ENCODE results near the gene ARSA. TPM values are rescaled to one million over a fixed set of nuclear protein-coding genes. Genes with fewer than 3 reads are reported as not detected.
A peak's percentile ranks its signal among the peaks of the same experiment; 100 is the strongest.

ARSA gene
- polyA plus RNA-seq, 1 donor (not counting 4 experiments of a cell fraction or from before 2014, with no cell fraction given): 12.1 TPM

- Histone ChIP-seq H4K20me1 (ENCODE audit: control insufficient read depth, extremely low read depth, insufficient read depth, low read length) (no peaks in the 10 kb centered on the region), H2AFZ (ENCODE audit: control insufficient read depth, low read length) (peak overlapping the region; percentile 11), H3K9me1 (ENCODE audit: control insufficient read depth, extremely low read depth, insufficient read depth, low read length) (no peaks in the 10 kb centered on the region), H3K36me3 (ENCODE audit: control insufficient read depth in 2 of 2, extremely low read depth in 1 of 2, insufficient read depth in 2 of 2, low read length in 2 of 2) (no peaks in the 10 kb centered on the region), H3K4me3 (ENCODE audit: control insufficient read depth in 2 of 3, extremely low read depth in 1 of 3, insufficient read depth in 2 of 3, low read depth in 1 of 3, low read length in 3 of 3) (peak overlapping the region; percentile 41 to 48 (median 44)), H3K79me2 (ENCODE audit: control insufficient read depth, insufficient read depth, low read length) (no peaks in the 10 kb centered on the region), H3K9ac (ENCODE audit: control insufficient read depth, extremely low read depth, insufficient read depth, low read length) (peak overlapping the region; percentile 22), H3K9me3 (ENCODE audit: control insufficient read depth, low read depth, low read length) (no peaks in the 10 kb centered on the region), H3K27ac (ENCODE audit: control insufficient read depth, insufficient read depth, low read length) (no peak overlapping the region), H3K4me1 (ENCODE audit: control insufficient read depth, extremely low read depth, insufficient read depth, low read length) (peaks cover 8% of the 10 kb centered on the region), H3K4me2 (ENCODE audit: control insufficient read depth, extremely low read depth, insufficient read depth, low read depth, low read length) (peak overlapping the region; percentile 66), H3K27me3 (ENCODE audit: control insufficient read depth, extremely low read depth, insufficient read depth, low read length) (peaks cover 21% of the 10 kb centered on the region)
- TF ChIP-seq EZH2 (IDR thresholded peaks at IDR 0.05; ENCODE audit: low read length): no peak
- TF ChIP-seq, protein P1, sequence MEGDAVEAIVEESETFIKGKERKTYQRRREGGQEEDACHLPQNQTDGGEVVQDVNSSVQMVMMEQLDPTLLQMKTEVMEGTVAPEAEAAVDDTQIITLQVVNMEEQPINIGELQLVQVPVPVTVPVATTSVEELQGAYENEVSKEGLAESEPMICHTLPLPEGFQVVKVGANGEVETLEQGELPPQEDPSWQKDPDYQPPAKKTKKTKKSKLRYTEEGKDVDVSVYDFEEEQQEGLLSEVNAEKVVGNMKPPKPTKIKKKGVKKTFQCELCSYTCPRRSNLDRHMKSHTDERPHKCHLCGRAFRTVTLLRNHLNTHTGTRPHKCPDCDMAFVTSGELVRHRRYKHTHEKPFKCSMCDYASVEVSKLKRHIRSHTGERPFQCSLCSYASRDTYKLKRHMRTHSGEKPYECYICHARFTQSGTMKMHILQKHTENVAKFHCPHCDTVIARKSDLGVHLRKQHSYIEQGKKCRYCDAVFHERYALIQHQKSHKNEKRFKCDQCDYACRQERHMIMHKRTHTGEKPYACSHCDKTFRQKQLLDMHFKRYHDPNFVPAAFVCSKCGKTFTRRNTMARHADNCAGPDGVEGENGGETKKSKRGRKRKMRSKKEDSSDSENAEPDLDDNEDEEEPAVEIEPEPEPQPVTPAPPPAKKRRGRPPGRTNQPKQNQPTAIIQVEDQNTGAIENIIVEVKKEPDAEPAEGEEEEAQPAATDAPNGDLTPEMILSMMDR (optimal IDR thresholded peaks at IDR 0.05 in 1 of 3, IDR thresholded peaks at IDR 0.05 in 1 of 3, conservative IDR thresholded peaks at IDR 0.05 in 1 of 3; ENCODE audit: extremely low read depth in 1 of 3, insufficient read depth in 2 of 3, low read length in 3 of 3): no peak
- FAIRE-seq (no peak), DNase-seq (ENCODE audit: low read depth, low spot score) (peak; percentile 49)
- dilution Hi-C loops (cut with MboI; ENCODE audit: extremely low pct_ligation_motif_present, low sequenced_read_pairs): no loop called here
These were observed 46.9 kb upstream of the ARSA start for GRCh38 chr22:50674606-50675552.

DNA sequence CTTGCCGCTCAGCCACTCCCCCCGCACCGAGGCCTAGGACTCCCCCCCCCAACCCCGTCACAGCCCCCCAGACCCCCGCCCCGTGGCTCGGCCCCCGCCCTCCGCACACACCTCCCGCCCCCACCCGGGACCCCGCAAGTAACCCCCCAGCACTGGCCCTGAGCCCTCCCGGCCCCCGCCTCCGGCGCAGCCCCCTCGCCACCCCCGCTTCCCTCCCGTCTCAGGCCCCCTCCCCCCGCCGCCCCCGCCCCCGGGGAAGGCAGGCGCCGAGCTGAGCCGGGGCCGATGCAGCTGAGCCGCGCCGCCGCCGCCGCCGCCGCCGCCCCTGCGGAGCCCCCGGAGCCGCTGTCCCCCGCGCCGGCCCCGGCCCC lies 46.2 kb upstream of the ARSA start:
- no peak overlapping the region for H3K4me2 ChIP-seq (ENCODE audit: control insufficient read depth, extremely low read depth, insufficient read depth, low read depth, low read length)
- no peak overlapping the region for H3K9ac ChIP-seq (ENCODE audit: control insufficient read depth, extremely low read depth, insufficient read depth, low read length)
- no peak for DNase-seq (ENCODE audit: low read depth, low spot score)
- H3K9me1 ChIP-seq (ENCODE audit: control insufficient read depth, extremely low read depth, insufficient read depth, low read length): no peaks in the 10 kb centered on the region
- H3K4me3 ChIP-seq (ENCODE audit: control insufficient read depth in 2 of 3, extremely low read depth in 1 of 3, insufficient read depth in 2 of 3, low read depth in 1 of 3, low read length in 3 of 3): peak overlapping the region in 1 of 3 experiments; percentile 39
- no peak for FAIRE-seq
- H3K36me3 ChIP-seq (ENCODE audit: control insufficient read depth in 2 of 2, extremely low read depth in 1 of 2, insufficient read depth in 2 of 2, low read length in 2 of 2): no peaks in the 10 kb centered on the region
- no peak overlapping the region for H2AFZ ChIP-seq (ENCODE audit: control insufficient read depth, low read length)
- TF ChIP-seq EZH2 (IDR thresholded peaks at IDR 0.05; ENCODE audit: low read length): no peak
- TF ChIP-seq, protein P1 (optimal IDR thresholded peaks at IDR 0.05 in 1 of 3, IDR thresholded peaks at IDR 0.05 in 1 of 3, conservative IDR thresholded peaks at IDR 0.05 in 1 of 3; ENCODE audit: extremely low read depth in 1 of 3, insufficient read depth in 2 of 3, low read length in 3 of 3): no peak
- H3K9me3 ChIP-seq (ENCODE audit: control insufficient read depth, low read depth, low read length): no peaks in the 10 kb centered on the region
- dilution Hi-C loops (cut with MboI; ENCODE audit: extremely low pct_ligation_motif_present, low sequenced_read_pairs): no loop called here
- H3K79me2 ChIP-seq (ENCODE audit: control insufficient read depth, insufficient read depth, low read length): no peaks in the 10 kb centered on the region
- peaks cover 21% of the 10 kb centered on the region for H3K27me3 ChIP-seq (ENCODE audit: control insufficient read depth, extremely low read depth, insufficient read depth, low read length)
- no peaks in the 10 kb centered on the region for H4K20me1 ChIP-seq (ENCODE audit: control insufficient read depth, extremely low read depth, insufficient read depth, low read length)
- peaks cover 8% of the 10 kb centered on the region for H3K4me1 ChIP-seq (ENCODE audit: control insufficient read depth, extremely low read depth, insufficient read depth, low read length)
- no peak overlapping the region for H3K27ac ChIP-seq (ENCODE audit: control insufficient read depth, insufficient read depth, low read length)

Measured in keratinocyte (primary cell).